Peyer's patch (tissue), 4 donors: Measurements from ENCODE around the gene PKNOX2. TPM values are rescaled to one million over a fixed set of nuclear protein-coding genes. Genes with fewer than 3 reads are reported as not detected.

ENCODE experiments used
- DNase-seq, 3 donors: peaks; one replicate each; pipeline ENCODE4 v3.0.0-alpha.2; 2017 to 2019
- H3K27ac ChIP-seq, 4 donors: fragments of 200-600 bp; sonication (generic); one replicate each; pipeline ENCODE4 v1.5.1; 2016 to 2019
- H3K27me3 ChIP-seq, 2 donors: fragments of 200-600 bp; sonication (generic); one replicate each; pipeline ENCODE4 v1.5.1; 2019
- H3K36me3 ChIP-seq, 3 donors: fragments of 200-600 bp; sonication (generic); one replicate each; pipeline ENCODE4 v1.5.1; 2016 to 2019
- H3K4me1 ChIP-seq, 4 donors: fragments of 200-600 bp; sonication (generic); one replicate each; pipeline ENCODE4 v1.5.1; 2016 to 2019
- H3K4me3 ChIP-seq, 4 donors: fragments of 200-600 bp; sonication (generic); 1 replicate in 3 of 4; 2 replicates in 1 of 4; pipeline ENCODE4 v1.5.1; 2016 to 2019; ENCODE audit warnings: mild to moderate bottlenecking in 1 of 4
- H3K9me3 ChIP-seq, 4 donors: fragments of 200-600 bp; sonication (generic); one replicate each; pipeline ENCODE4 v1.5.1; 2016 to 2019; ENCODE audit warnings: mild to moderate bottlenecking in 1 of 4
- CTCF ChIP-seq, 6 experiments: fragments of 450-650 bp in 4 of 6; fragments of 200-600 bp in 2 of 6; sonication (generic) in 1 of 6; IDR thresholded peaks; one replicate each; pipeline ENCODE4 v1.5.1; 2017 to 2019; ENCODE audit warnings: antibody characterized with exemption in 6 of 6, mild to moderate bottlenecking in 3 of 6, moderate library complexity in 1 of 6
- POLR2A ChIP-seq, 2 donors: fragments of 450-650 bp; IDR thresholded peaks; one replicate each; pipeline ENCODE4 v1.5.1; 2017; ENCODE audit warnings: antibody characterized with exemption in 2 of 2, mild to moderate bottlenecking in 2 of 2, moderate library complexity in 2 of 2
- total RNA-seq, 4 donors: library from RNA; depleted of rRNA; stranded (reverse); fragments of >200 nt; gene quantifications; one replicate each; pipeline ENCODE4 v1.1.0, GENCODE V29; 2016

The PKNOX2 gene
- total RNA-seq, 4 donors from 2014 or later, result 1.4 to 8.3 TPM; not detected in 2

- TF ChIP-seq POLR2A (IDR thresholded peaks at IDR 0.05) (no peak), CTCF (IDR thresholded peaks at IDR 0.05) (no peak)
- no peaks in the 10 kb centered on the region for H3K27me3 ChIP-seq
These were observed 82.9 kb downstream of the PKNOX2 start for GRCh38 chr11:125247431-125247830.

GRCh38 chr11:125250318-125251213 lies 86.0 kb downstream of the PKNOX2 start:
- peak in 1 of 3 donors; percentile 24 for DNase-seq
- Histone ChIP-seq H3K4me1 (peaks cover 0 to 3% (median 0%) of the 10 kb centered on the region in 4 donors), H3K9me3 (no peaks in the 10 kb centered on the region), H3K27ac (no peak overlapping the region), H3K36me3 (no peaks in the 10 kb centered on the region), H3K4me3 (no peak overlapping the region), H3K27me3 (no peaks in the 10 kb centered on the region)
- TF ChIP-seq CTCF (IDR thresholded peaks at IDR 0.05), result no peak
- TF ChIP-seq POLR2A (IDR thresholded peaks at IDR 0.05), result no peak

More at GRCh38 chr11:125247431-125247830, 82.9 kb downstream of the PKNOX2 start:
- DNase-seq, result no peak
- no peaks in the 10 kb centered on the region for H3K4me1 ChIP-seq
- no peak overlapping the region for H3K27ac ChIP-seq
- no peak overlapping the region for H3K4me3 ChIP-seq
- H3K36me3 ChIP-seq, result no peaks in the 10 kb centered on the region
- H3K9me3 ChIP-seq, result no peaks in the 10 kb centered on the region

DNA sequence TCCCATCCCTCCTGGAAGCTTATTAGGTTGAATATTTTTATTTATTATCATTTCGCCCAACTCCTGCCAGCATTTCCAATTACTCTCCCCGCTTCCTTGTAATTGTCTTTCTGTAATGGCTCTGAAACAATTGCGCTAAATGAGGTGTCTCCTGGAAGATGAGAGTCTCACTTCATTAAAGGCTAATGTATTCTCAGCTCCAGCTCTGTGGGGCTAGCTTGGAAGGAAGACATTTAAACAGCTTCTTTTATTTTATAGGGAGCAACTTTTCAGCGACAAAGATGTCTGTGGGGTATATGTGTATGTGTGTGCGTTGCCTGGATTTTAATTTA lies 86.6 kb downstream of the PKNOX2 start:
- Histone ChIP-seq H3K4me3 (no peak overlapping the region), H3K36me3 (no peaks in the 10 kb centered on the region), H3K9me3 (no peaks in the 10 kb centered on the region), H3K4me1 (peaks cover 0 to 3% (median 0%) of the 10 kb centered on the region in 4 donors), H3K27me3 (no peaks in the 10 kb centered on the region), H3K27ac (no peak overlapping the region)
- no peak for DNase-seq
- TF ChIP-seq CTCF (IDR thresholded peaks at IDR 0.05) (no peak), POLR2A (IDR thresholded peaks at IDR 0.05) (no peak)

- H3K36me3 ChIP-seq, result no peaks in the 10 kb centered on the region
- no peaks in the 10 kb centered on the region for H3K27me3 ChIP-seq
- H3K9me3 ChIP-seq, result no peaks in the 10 kb centered on the region
- peaks cover 0 to 3% (median 0%) of the 10 kb centered on the region in 4 donors for H3K4me1 ChIP-seq
- H3K27ac ChIP-seq, result no peak overlapping the region
- DNase-seq, result no peak
- H3K4me3 ChIP-seq, result no peak overlapping the region
- no peak for TF ChIP-seq CTCF (IDR thresholded peaks at IDR 0.05)
- TF ChIP-seq POLR2A (IDR thresholded peaks at IDR 0.05), result no peak
These were observed 87.4 kb downstream of the PKNOX2 start for GRCh38 chr11:125251956-125252355.

- peaks cover 0 to 3% (median 0%) of the 10 kb centered on the region in 4 donors for H3K4me1 ChIP-seq
- no peaks in the 10 kb centered on the region for H3K9me3 ChIP-seq
- H3K36me3 ChIP-seq, result no peaks in the 10 kb centered on the region
- no peak overlapping the region for H3K4me3 ChIP-seq
- H3K27me3 ChIP-seq, result no peaks in the 10 kb centered on the region
- DNase-seq, result no peak
- TF ChIP-seq CTCF (IDR thresholded peaks at IDR 0.05) (no peak), POLR2A (IDR thresholded peaks at IDR 0.05) (no peak)
- peak overlapping the region in 2 of 4 donors; percentile 27 to 39 for H3K27ac ChIP-seq
These were observed 88.7 kb downstream of the PKNOX2 start for GRCh38 chr11:125253289-125253688.
